PC-3 (cell line): Measurements from ENCODE around the gene BNIP1. TPM values are rescaled to one million over a fixed set of nuclear protein-coding genes. Genes with fewer than 3 reads are reported as not detected.

Source experiments
- ATAC-seq: fragments of 200-7000 bp; cut with Tn5 transposase; 2 replicates; pipeline ENCODE4 v1.9.1; 2020; ENCODE audit warnings: mild to moderate bottlenecking, moderate library complexity
- Bru-seq: library from RNA; stranded (reverse); fragments of 400-500 nt; gene quantifications from one replicate; lab custom pipeline; 2021; lab: Mats Ljungman, UMichigan
- BruChase-seq, 2 experiments: library from RNA; stranded (reverse); fragments of 400-500 nt; gene quantifications; one replicate each; lab custom pipeline; 2021; lab: Mats Ljungman, UMichigan
- BruUV-seq: library from RNA; stranded (reverse); fragments of 400-500 nt; replicated peaks from 2 replicates; lab custom pipeline; 2021; lab: Mats Ljungman, UMichigan
- CTCF ChIA-PET: fragments of 300-600 bp; sonication (Branson Sonifier 250); formaldehyde crosslinking; loops from one replicate; lab custom pipeline; 2022; ENCODE audit warnings: antibody characterized with exemption; lab: Charles Lee
- POLR2A ChIA-PET: fragments of 300-600 bp; sonication (Branson Sonifier 250); formaldehyde crosslinking; loops from one replicate; lab custom pipeline; 2022; ENCODE audit warnings: antibody characterized with exemption; ENCODE audit not compliant: unreplicated experiment; lab: Charles Lee
- DNase-seq: peaks from one replicate; pipeline ENCODE4 v3.0.0-alpha.2; 2015
- H2AFZ ChIP-seq: fragments of 300-600 bp; sonication (generic); 2 replicates; pipeline ENCODE4 v1.6.0; 2016; ENCODE audit warnings: antibody characterized with exemption, low read length
- H3F3A ChIP-seq: fragments of 300-600 bp; sonication (generic); one replicate; pipeline ENCODE4 v1.6.0; 2017; ENCODE audit warnings: antibody characterized with exemption, low read length, control low read depth, mild to moderate bottlenecking; ENCODE audit not compliant: unreplicated experiment
- H3K27ac ChIP-seq: fragments of 300-600 bp; sonication (generic); 2 replicates; pipeline ENCODE4 v1.5.1; 2016; ENCODE audit warnings: mild to moderate bottlenecking, low read length
- H3K27me3 ChIP-seq: fragments of 300-600 bp; sonication (generic); 2 replicates; pipeline ENCODE4 v1.6.1; 2016; ENCODE audit warnings: low read length, mixed read lengths
- H3K36me3 ChIP-seq: fragments of 300-600 bp; sonication (generic); 2 replicates; pipeline ENCODE4 v1.6.1; 2016; ENCODE audit warnings: low read depth, mixed run types, low read length, mixed read lengths
- H3K4me1 ChIP-seq: fragments of 300-600 bp; sonication (generic); 2 replicates; pipeline ENCODE4 v1.5.1; 2016; ENCODE audit warnings: low read length; ENCODE audit not compliant: insufficient read depth
- H3K4me2 ChIP-seq: fragments of 300-600 bp; sonication (generic); 2 replicates; pipeline ENCODE4 v1.6.0; 2016; ENCODE audit warnings: low read length
- H3K4me3 ChIP-seq: fragments of 300-600 bp; sonication (generic); 2 replicates; pipeline ENCODE4 v1.5.1; 2016; ENCODE audit warnings: mild to moderate bottlenecking, low read length, mixed read lengths
- H3K79me2 ChIP-seq: fragments of 300-600 bp; sonication (generic); 2 replicates; pipeline ENCODE4 v1.6.1; 2017; ENCODE audit warnings: low read length, mixed read lengths
- H3K9ac ChIP-seq: fragments of 300-600 bp; sonication (generic); 2 replicates; pipeline ENCODE4 v1.6.0; 2016; ENCODE audit warnings: mild to moderate bottlenecking, low read length
- H3K9me2 ChIP-seq: fragments of 300-600 bp; sonication (generic); replicated peaks from 2 replicates; pipeline ENCODE4 v1.6.1; 2016; ENCODE audit warnings: mixed run types, low read length, mixed read lengths
- H3K9me3 ChIP-seq: fragments of 300-600 bp; sonication (generic); 2 replicates; pipeline ENCODE4 v1.6.1; 2016; ENCODE audit warnings: low read length, mixed read lengths
- H4K20me1 ChIP-seq: fragments of 300-600 bp; sonication (generic); 2 replicates; pipeline ENCODE4 v1.6.1; 2016; ENCODE audit warnings: low read length, mixed read lengths
- CTCF ChIP-seq: fragments of 300-600 bp; sonication (generic); conservative IDR thresholded peaks from 2 replicates; pipeline ENCODE4 v1.5.1; 2017; ENCODE audit warnings: antibody characterized with exemption, low read depth, mild to moderate bottlenecking, low read length
- EZH2 ChIP-seq: fragments of 300-600 bp; sonication (generic); IDR thresholded peaks from one replicate; pipeline ENCODE4 v1.6.1; 2017; ENCODE audit warnings: antibody characterized with exemption, mild to moderate bottlenecking, low read length; ENCODE audit not compliant: unreplicated experiment
- EZH2phosphoT487 ChIP-seq: fragments of 300-600 bp; sonication (generic); IDR thresholded peaks from 2 replicates; pipeline ENCODE4 v1.6.1; 2018; ENCODE audit warnings: mild to moderate bottlenecking, antibody characterized with exemption, low read length, borderline replicate concordance
- intact Hi-C: fragments of 100-400 bp; cut with micrococcal nuclease; formaldehyde crosslinking; loops from 2 replicates; pipeline ENCODE4 v1.9.0; 2023
- long read RNA-seq: library from polyadenylated mRNA; unstranded; transcript quantifications from one replicate; pipeline ENCODE4 v2.0.0, GENCODE V29; 2021; ENCODE audit not compliant: unreplicated experiment
- total RNA-seq: library from RNA; depleted of rRNA; stranded (reverse); fragments of >200 nt; gene quantifications from 2 replicates; pipeline ENCODE4 v1.2.3, GENCODE V29; 2014; rRNA removed

BNIP1 gene
- total RNA-seq (17.0 and 21.5 TPM in 2 replicates), Bru-seq, nascent RNA (percentile 70 among the genes with signal in this experiment), BruChase-seq, experiment 1, labeled RNA remaining after a 6-hour chase (percentile 74 among the genes with signal in this experiment), BruChase-seq, experiment 2, labeled RNA remaining after a 2-hour chase (percentile 68 among the genes with signal in this experiment)
- long read RNA-seq, transcript BNIP1-202 (6 exons, 1,184 nt) = major isoform, 15 of 23 reads
- long read RNA-seq, partial matches to known transcripts = 0 of 23 reads
- long read RNA-seq, other reads (novel, unspliced or antisense) = 7 of 23 reads

- peak; percentile 97 for DNase-seq
- peak; percentile 97 for ATAC-seq
- H3K36me3 ChIP-seq = peaks cover 10% of the 10 kb centered on the region; the same call in 1 of the 2 replicates
- peak within 1 kb of the TSS; percentile 91 for H3K4me2 ChIP-seq
- no peaks in the 10 kb centered on the region for H3F3A ChIP-seq
- TF ChIP-seq EZH2 (no peak), EZH2phosphoT487 (no peak), CTCF (peak; percentile 79)
- H3K4me1 ChIP-seq = no peaks in the 10 kb centered on the region; the same call in 1 of the 2 replicates
- H2AFZ ChIP-seq = peak within 1 kb of the TSS; percentile 95
- H3K4me3 ChIP-seq = peak within 1 kb of the TSS; percentile 88
- H3K9me2 ChIP-seq = no peaks in the 10 kb centered on the region
- peak within 1 kb of the TSS; percentile 82 for H3K27ac ChIP-seq
- no peaks in the 10 kb centered on the region for H4K20me1 ChIP-seq
- no peaks in the 10 kb centered on the region for H3K27me3 ChIP-seq
- ChIA-PET POLR2A (interaction anchor here (0.6 to 0.7 kb wide), 3 partner anchors 79 to 185 kb away, joined by 3 to 4 read pairs (median 4); partner anchors contain the start of gene RPL26L1), CTCF (interaction anchor here (0.7 kb wide), 1 partner anchor 518 kb away, joined by 3 read pairs; no protein-coding TSS in a partner anchor)
- peak within 1 kb of the TSS; percentile 93 for H3K9ac ChIP-seq
- H3K9me3 ChIP-seq = no peaks in the 10 kb centered on the region
- no peaks in the 10 kb centered on the region; the same call in 1 of the 2 replicates for H3K79me2 ChIP-seq
- TSS peak; percentile 83 for BruUV-seq
- intact Hi-C loops = loop anchor here (1.0 to 10.0 kb wide), 4 partner anchors 87 to 440 kb away; no protein-coding TSS in a partner anchor
Observed at GRCh38 chr5:173144200-173145176, at the start of gene BNIP1. TSS of gene BNIP1 (plus strand) at chr5:173144531. CDS start at chr5:173144546, 15 bp downstream.

GRCh38 chr5:173098787-173099186 lies 45.5 kb upstream of the BNIP1 start:
- no peaks in the 10 kb centered on the region for H3K9me2 ChIP-seq
- H3K9ac ChIP-seq = no peak overlapping the region
- no peak overlapping the region for H3K27ac ChIP-seq
- no TSS peak for BruUV-seq
- H4K20me1 ChIP-seq = no peaks in the 10 kb centered on the region
- H3K79me2 ChIP-seq = no peaks in the 10 kb centered on the region
- POLR2A ChIA-PET = no interaction called here
- CTCF ChIA-PET = no interaction called here
- TF ChIP-seq EZH2phosphoT487 (no peak), EZH2 (no peak), CTCF (no peak)
- H3K27me3 ChIP-seq = no peaks in the 10 kb centered on the region
- peaks cover 10% of the 10 kb centered on the region for H3K4me1 ChIP-seq
- intact Hi-C loops = no loop called here
- no peak overlapping the region for H3K4me2 ChIP-seq
- no peaks in the 10 kb centered on the region for H3K9me3 ChIP-seq
- H2AFZ ChIP-seq = no peak overlapping the region
- no peaks in the 10 kb centered on the region for H3K36me3 ChIP-seq
- DNase-seq (no peak), ATAC-seq (no peak)
- no peaks in the 10 kb centered on the region for H3F3A ChIP-seq
- H3K4me3 ChIP-seq = no peak overlapping the region
